Stimulated activated CD8-positive, alpha-beta memory T cell treated with anti-CD3 and anti-CD28 coated beads, Interleukin-7, amount 100 ng/mL, for 48 hours (primary cell): ENCODE data around the gene NXNL2.
A peak's percentile ranks its signal among the peaks of the same experiment; 100 is the strongest.

Experiments
- DNase-seq, 2 donors: peaks; one replicate each; pipeline ENCODE4 v3.0.0-alpha.2; 2020; ENCODE audit warnings: low read depth in 1 of 2; ENCODE audit errors: extremely low read depth in 1 of 2

Gene NXNL2

DNA sequence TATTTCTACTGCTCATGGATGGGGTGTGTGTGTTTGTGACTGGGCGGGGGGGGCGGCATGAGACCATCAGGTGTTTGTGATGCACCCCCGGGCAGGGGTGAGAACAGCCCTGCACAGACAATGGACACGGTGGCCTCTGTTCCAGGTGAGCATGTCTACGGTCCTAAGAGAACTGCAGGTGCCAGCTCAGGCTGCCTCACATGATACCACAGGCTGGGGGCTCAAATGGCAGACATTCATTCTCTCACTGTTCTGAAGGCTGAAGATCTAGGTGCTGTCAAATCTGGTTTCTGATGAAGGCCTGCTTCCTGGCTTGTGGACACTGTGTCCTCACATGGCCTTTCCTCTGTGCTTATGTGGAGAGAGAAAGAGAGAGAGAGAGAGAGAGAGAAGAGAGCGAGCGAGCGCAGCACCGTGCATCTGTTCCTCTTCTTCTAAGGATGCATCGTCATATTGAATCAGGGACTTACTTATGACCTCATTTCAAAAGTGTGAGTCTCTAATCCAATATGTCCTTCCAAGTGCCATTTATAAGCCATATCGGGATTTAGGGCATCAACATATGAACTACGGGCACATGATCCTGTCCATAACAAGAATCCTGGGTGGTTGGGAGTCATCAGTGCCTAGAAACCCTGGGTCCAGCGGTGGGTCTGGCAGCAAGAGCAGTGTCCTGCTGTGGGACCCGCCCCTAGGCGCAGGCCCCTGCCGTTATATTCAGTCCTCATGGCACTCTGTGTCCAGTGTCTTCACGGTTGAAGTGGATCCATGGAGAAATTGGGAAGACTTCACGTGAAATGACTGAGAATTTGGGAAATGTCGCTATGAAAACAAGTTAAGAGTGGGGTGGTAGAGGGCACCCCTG lies 42.5 kb downstream of the NXNL2 start:
- DNase-seq = no peak

DNA sequence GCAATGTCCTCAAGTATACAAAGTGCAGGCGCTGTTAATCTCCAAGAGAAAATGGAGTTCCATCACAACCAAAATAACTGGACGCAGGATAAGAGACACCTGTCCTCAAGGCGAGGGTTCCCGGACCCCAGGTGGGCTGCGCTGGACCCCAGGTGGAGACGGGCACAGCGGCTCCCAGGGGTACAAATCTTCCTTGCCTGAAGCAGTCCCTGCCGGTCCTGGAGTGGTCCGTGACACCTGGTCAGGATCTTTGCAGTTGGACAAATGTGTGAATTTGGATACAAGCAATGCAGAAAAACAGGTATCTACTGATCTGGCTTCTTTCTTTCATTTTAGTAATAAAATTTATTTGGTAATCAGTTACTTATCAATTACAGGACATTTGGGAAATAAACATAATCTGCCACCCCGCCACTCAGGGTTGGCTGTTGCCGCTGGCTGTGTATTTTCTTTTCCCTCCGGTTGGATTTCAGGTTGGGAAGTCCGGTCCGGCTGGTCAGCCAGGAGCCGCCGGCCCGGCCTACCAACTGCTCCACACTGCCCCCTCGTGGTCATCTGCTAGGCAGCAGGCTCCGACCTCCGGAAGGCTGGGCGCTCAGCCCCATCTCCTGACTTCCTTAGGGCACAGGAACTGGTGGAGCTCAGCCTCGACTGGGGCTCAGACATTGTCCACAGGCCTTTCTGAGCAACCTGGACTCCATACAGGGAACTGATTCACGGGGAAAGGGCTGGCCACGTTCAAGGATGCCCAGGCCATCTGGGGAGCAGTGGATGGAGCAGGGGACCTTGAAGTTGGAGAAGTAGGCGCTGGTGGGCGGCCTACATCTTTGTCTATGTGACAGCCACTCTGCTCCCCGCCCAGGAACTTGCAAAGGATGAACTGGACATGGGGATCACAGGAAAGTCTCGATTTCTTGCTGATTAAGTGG lies 43.4 kb downstream of the NXNL2 start:
- peak; percentile 14 to 24 for DNase-seq

DNA sequence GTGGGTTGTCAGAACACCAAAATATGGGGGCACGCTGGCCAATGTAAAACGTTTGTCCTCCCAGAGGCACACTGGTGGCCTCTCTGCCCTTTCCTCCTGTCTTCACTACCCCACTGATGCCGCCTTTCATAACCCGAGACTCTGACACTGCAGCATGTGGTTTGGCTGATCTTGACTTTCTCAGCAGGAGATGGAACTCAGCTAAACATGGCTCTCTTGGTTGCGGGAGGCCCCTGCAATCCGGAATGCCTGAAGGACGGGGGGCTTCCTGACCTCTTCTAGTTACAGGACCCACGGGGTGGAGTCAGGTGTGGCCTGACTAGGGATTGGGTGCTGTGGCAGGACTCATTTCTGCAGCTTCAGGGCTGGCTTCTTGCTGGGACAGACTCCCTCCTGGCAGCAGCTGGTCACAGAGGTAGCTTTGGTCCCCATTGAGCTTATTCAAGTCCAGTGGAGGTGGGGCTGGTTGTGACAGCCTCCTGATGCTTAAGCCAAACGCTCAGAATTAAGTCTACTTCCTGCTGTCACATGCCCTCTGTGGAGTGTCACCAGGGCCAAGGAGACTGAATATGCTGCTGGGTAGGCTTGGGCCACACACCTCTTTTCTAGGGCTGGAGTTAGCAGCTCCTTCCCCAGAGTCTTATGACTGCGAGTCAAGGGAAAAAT lies 44.2 kb downstream of the NXNL2 start:
- no peak for DNase-seq

DNA sequence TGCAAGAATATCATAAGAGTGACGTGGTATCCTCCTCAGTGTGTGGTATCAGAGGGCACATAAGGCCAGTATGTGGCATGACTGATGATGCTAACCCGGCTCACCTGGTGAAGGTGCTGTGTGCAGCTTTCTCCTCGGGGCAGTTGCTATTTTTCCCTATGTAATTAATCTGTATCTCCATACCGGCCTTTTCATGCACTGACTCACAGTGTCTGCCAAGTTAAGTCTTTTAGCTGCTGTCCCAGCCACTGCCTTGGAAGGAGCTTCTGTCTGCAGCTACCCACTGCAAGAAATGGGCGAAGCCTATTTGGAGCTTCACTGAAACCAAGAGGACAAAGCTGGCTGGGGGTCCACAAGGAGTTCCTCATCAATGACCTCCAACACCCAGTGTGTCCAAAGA lies 46.0 kb downstream of the NXNL2 start:
- DNase-seq = no peak

DNA sequence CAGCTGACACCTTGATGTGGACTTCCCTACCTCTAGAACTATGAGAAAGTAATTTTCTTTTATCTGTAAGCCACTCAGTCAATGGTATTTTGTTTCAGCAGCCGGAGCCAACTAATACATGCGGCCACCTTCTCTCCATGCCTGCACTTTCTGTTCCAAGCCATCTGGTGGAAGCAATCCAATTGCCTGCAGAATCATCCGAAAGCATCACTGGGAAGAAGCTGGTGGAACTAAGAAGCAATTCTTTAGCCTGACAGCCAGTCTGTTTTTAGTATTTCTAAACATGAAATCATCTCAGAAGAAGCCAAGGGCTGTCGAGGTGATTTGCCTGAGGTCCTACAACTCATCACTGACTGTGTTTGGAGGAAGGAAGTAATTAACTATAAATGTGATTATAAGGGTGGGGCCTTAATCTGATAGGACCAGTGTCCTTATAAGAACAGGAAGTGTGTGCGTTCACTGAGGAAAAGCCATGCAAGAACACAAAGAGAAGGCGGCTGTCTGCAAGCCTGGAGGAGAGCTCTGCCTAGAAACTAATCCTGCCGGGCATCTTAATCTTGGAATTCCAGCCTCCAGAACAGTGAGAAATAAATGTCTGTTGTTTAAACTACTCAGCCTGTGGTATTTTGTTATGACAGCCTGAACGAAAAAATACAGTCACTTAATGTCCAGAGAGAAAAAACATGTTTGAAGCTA lies 49.1 kb downstream of the NXNL2 start:
- DNase-seq = no peak

DNA sequence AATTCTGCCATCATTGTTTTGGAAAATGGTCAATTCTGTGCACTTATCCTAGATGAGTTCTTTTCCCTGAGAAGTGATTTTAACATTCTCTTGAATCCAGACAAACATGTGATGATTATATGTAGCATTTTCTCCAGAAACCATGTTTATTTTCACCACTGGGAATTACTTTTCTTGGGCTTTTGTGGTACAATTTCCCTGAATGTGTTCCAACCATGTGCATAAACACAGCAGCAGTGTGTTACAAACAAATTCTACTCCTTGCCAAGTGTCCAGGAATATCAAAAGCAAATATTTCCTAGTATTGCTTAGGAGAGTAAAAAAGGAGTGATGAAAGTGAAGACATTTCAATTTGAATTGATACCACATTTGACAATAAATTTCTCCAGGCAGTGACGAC lies 50.4 kb downstream of the NXNL2 start:
- no peak for DNase-seq

DNA sequence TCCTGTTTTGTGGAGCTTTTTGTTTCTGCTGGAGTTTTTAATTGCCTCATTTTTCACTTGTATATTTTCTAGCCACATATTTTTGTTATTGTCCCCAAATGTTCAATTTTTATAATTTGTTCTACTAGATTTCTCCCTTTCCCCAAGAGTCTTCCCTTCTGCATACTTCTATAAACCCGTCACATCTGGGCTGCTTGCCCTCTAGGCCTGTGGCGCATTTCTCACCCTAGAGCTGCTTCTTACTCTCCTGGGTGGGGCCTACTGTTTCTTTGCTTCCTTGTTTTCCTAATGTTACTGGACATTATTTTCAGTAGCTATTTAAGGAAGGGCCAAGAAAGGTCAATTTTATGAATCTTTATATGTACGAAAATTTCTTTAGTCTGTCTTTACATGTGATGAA lies 51.5 kb downstream of the NXNL2 start:
- DNase-seq = no peak

DNA sequence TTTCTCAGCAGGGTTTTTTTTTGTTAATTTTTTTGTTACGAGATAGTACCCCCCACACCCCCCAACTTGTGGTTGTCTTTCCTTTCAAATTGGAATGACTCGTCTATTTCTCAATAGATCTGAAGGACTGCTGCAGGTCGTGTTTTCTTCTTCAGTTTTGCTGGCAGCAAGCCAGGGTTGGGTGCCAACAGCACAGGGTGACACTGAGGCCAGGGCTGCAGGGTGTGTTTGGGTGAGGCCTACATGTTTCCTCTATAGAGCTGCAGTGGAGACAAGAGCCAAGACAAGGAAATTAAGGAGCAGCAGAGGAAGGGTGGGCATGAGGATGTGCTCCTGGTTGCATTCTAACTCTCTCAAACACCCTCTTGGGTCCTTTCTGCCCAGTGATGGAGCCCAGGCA lies 52.2 kb downstream of the NXNL2 start:
- no peak for DNase-seq

DNA sequence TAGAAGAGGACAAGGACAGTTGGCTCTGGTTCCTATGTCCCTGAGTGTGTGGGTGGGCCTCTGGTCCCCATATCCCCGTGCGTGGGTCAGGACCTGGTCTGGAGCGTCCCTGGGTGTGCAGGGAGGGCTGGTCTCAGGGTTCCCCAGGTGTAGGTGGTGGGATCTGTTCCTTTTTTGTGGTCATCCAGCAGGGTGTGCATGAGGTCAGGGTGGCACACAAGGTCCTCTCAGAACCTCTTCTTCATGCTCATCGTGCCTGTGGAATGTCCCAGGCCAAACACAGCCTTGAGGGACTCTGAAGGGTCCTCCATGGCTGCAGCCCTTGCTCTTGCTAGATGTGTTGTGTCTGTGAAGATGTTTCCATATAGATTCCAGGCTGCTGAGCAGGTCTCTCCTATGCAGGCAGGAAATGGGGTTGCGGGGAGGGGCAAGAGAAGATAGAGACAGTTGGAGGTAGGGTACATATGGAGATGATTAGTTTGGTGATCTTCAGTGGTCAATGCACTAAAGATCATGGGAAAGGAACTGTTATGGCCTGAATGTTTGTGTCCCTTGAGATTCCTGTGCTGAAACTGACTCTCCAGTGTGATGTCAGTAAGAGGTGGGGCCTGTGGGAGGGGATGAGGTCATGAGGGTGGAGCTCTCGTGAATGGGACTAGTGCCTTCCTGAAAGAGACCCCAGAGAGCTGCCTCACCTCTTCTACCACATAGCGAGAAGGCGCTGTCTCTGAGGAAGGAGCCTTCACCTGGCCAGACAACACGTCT lies 53.1 kb downstream of the NXNL2 start:
- DNase-seq = no peak

DNA sequence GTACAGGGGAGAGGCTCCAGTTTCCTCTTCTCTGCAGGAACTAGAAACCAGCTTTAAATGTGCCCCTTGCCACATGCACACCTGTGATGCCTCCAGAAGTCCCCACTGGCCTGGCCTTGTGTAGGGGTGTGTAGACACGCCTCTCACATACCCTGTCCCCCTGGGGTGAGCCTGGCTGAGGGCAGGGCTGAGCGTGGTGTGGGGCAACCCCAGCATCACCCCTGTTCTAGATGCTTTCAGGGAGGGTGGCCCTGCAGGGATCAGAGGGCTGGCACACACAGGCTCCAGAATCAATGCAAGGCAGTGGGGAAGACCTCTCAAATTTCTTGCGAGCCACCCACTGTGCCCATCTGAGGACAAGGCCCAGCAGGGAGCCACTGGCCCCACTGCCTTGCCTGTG lies 54.7 kb downstream of the NXNL2 start:
- no peak for DNase-seq

DNA sequence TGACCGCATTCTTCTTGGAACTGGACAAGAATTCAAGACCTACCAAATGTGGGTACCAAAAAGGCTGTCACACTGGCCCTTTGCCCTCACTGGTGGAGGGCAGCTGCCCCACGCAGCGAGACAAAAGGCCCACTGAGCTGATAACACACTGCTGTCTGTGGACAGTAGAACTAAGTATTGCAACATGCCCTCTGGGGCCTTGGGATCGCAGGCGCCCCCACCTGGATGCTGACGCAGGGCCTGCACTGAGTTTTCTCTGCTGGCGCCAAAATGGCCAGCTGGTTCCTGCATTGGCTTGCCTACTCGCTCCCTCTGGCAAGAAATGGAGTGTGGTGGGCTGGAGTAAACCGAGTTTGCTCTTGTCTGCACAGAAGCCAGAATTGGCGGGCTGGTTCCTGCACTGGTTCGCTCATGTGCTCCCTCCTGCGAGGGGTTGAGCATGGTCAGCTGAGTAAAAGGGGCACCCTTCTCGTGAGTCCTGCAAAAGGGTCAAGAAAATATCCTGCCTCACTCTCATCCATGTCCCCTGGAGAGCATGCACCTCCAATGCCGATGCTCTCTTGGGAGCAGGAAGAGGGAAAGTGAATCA lies 55.7 kb downstream of the NXNL2 start:
- DNase-seq = no peak

DNA sequence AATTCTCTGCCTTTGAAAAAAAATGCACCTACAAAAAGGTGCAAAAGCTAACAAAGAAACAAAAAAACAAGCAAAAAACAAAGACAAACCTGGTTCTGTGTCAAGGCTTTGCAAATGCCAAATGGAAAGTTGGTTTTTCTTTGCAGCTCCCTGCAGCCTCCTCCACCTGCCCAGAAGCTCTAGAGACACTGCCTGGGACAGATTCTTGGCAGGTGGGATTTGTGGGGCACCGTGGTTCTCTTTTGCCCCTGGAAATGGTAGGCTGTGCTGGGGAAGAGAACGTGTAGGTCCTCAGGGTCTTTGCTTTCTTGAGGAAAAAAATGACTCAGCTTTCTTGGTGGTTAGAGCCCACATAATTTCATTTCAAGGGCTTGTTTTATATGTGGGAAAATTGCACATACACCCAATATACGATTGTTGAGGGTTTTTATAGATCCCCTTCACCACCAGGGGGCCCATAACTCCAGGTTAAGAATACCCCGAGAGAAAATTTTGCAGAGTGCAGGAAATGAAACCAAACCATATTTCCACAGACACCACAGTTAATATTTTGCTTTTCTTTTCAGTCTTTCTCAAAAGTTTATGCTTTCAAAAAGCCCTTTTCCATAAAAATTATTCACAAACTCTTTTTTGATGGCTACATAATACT lies 58.7 kb downstream of the NXNL2 start:
- peak; percentile 4 to 13 for DNase-seq
